A673 (cell line): ENCODE results near the gene PRH1.

ENCODE experiments used
- EZH2 ChIP-seq: fragments of 200-600 bp; sonication (generic); IDR thresholded peaks from 2 replicates; pipeline ENCODE4 v1.6.1; 2017; ENCODE audit warnings: borderline replicate concordance, low read depth, mild to moderate bottlenecking, mixed read lengths, antibody characterized with exemption, low read length; ENCODE audit not compliant: poor library complexity, severe bottlenecking
- TF ChIP-seq, protein P1 (sequence below): fragments of 300-800, 200-600 bp; sonication (generic); conservative IDR thresholded peaks from 2 replicates; pipeline ENCODE4 v1.5.1; 2017; ENCODE audit warnings: low read depth, mild to moderate bottlenecking, antibody characterized with exemption, low read length, moderate library complexity, mixed read lengths

DNA sequence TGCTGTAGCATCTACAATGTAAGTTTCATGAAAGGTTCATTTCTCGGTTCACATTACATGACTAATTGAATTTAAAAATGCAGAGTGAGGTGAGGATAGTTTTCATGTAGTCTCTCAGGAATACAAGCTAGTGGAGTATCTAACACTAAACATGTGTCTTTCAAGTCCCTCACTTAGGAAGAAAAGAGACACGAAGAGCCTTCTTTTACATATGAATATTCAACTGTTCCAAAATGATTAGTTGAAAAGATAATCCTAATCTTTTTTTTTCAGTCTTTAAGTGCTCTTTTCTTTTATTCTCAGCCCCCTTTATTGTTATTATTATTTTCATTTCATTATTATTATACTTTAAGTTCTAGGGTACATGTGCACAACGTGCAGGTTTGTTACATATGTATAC, 45.6 kb downstream of the PRH1 start:
- TF ChIP-seq, protein P1, sequence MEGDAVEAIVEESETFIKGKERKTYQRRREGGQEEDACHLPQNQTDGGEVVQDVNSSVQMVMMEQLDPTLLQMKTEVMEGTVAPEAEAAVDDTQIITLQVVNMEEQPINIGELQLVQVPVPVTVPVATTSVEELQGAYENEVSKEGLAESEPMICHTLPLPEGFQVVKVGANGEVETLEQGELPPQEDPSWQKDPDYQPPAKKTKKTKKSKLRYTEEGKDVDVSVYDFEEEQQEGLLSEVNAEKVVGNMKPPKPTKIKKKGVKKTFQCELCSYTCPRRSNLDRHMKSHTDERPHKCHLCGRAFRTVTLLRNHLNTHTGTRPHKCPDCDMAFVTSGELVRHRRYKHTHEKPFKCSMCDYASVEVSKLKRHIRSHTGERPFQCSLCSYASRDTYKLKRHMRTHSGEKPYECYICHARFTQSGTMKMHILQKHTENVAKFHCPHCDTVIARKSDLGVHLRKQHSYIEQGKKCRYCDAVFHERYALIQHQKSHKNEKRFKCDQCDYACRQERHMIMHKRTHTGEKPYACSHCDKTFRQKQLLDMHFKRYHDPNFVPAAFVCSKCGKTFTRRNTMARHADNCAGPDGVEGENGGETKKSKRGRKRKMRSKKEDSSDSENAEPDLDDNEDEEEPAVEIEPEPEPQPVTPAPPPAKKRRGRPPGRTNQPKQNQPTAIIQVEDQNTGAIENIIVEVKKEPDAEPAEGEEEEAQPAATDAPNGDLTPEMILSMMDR, result no peak
- TF ChIP-seq EZH2, result no peak
